K562 (cell line): Measurements from ENCODE around the gene RPRD1B. TPM values are rescaled to one million over a fixed set of nuclear protein-coding genes. Genes with fewer than 3 reads are reported as not detected.

Experiments used
- BRD9 ChIP-seq: fragments of 450-650 bp; IDR thresholded peaks from 2 replicates; pipeline ENCODE4 v1.6.1; 2018; ENCODE audit warnings: low read depth; ENCODE audit not compliant: partially characterized antibody
- CTBP1 ChIP-seq: fragments of 450-650 bp; IDR thresholded peaks from 2 replicates; pipeline ENCODE4 v1.6.1; 2016; ENCODE audit warnings: borderline replicate concordance
- DPF2 ChIP-seq: fragments of 450-650 bp; IDR thresholded peaks from 2 replicates; pipeline ENCODE4 v1.6.1; 2016
- E2F6 ChIP-seq, 2 experiments: IDR thresholded peaks; 2 replicates each; pipeline ENCODE4 v1.6.1; 2011; ENCODE audit warnings: borderline replicate concordance in 1 of 2, control low read depth in 1 of 2, low read depth in 1 of 2, low read length in 1 of 2, mild to moderate bottlenecking in 1 of 2, mixed read lengths in 1 of 2, moderate library complexity in 1 of 2; ENCODE audit not compliant: insufficient read depth in 1 of 2, insufficient read length in 1 of 2, poor library complexity in 1 of 2, severe bottlenecking in 1 of 2; ENCODE audit errors: extremely low read depth in 1 of 2
- E4F1 ChIP-seq: fragments of 250-450 bp; sonication (Bioruptor Pico); IDR thresholded peaks from 2 replicates; pipeline ENCODE4 v1.5.0; 2021; ENCODE audit warnings: mild to moderate bottlenecking, borderline replicate concordance
- ELF1 ChIP-seq: fragments of 200-800 bp; sonication (Bioruptor generic); IDR thresholded peaks from 2 replicates; pipeline ENCODE4 v1.6.1; 2016; ENCODE audit warnings: missing genetic modification characterization, missing compliant biosample characterization
- FOS ChIP-seq: IDR thresholded peaks from 3 replicates; pipeline ENCODE4 v1.6.1; 2011; ENCODE audit not compliant: insufficient read length; ENCODE audit errors: extremely low read depth
- FOXP4 ChIP-seq: sonication (generic); formaldehyde crosslinking; IDR thresholded peaks from 2 replicates; pipeline ENCODE4 v1.8.0; 2022; ENCODE audit warnings: mild to moderate bottlenecking, missing genetic modification reagents, borderline replicate concordance
- ILF3 ChIP-seq: fragments of 450-650 bp; IDR thresholded peaks from 2 replicates; pipeline ENCODE4 v1.6.1; 2018; ENCODE audit warnings: antibody characterized with exemption, mild to moderate bottlenecking, moderate library complexity, borderline replicate concordance
- IRF2 ChIP-seq: sonication (generic); formaldehyde crosslinking; IDR thresholded peaks from 2 replicates; pipeline ENCODE4 v1.8.1; 2022; ENCODE audit warnings: mild to moderate bottlenecking, missing genetic modification reagents
- KDM5B ChIP-seq: fragments of 200-600 bp; sonication (generic); IDR thresholded peaks from 2 replicates; pipeline ENCODE4 v1.6.1; 2012; ENCODE audit warnings: low read depth, mild to moderate bottlenecking, moderate library complexity, low read length, control low read depth, inconsistent platforms; ENCODE audit not compliant: insufficient replicate concordance
- L3MBTL2 ChIP-seq: fragments of 450-650 bp; IDR thresholded peaks from 2 replicates; pipeline ENCODE4 v1.6.1; 2016; ENCODE audit warnings: mild to moderate bottlenecking, moderate library complexity
- PHF21A ChIP-seq: fragments of 450-650 bp; IDR thresholded peaks from 2 replicates; pipeline ENCODE4 v1.6.1; 2017; ENCODE audit warnings: low read depth, borderline replicate concordance
- POLR3G ChIP-seq: IDR thresholded peaks from 2 replicates; pipeline ENCODE4 v1.6.1; 2011; ENCODE audit not compliant: insufficient read length, insufficient replicate concordance; ENCODE audit errors: extremely low read depth
- RBM15 ChIP-seq: fragments of 200-400 bp; formaldehyde crosslinking; IDR thresholded peaks from 2 replicates; pipeline ENCODE4 v1.6.1; 2018; ENCODE audit warnings: mild to moderate bottlenecking, low read length, moderate library complexity; ENCODE audit not compliant: insufficient read depth
- SNRNP70 ChIP-seq: fragments of 200-400 bp; formaldehyde crosslinking; optimal IDR thresholded peaks from 2 replicates; pipeline ENCODE3; 2017; ENCODE audit warnings: low read depth, low read length
- ZNF133 ChIP-seq: fragments of 250-450 bp; sonication (Bioruptor Pico); IDR thresholded peaks from 2 replicates; pipeline ENCODE4 v1.4.0; 2020; ENCODE audit warnings: mild to moderate bottlenecking
- ZNF589 ChIP-seq: fragments of 200-800 bp; sonication (Bioruptor generic); IDR thresholded peaks from 2 replicates; pipeline ENCODE4 v1.6.1; 2016; ENCODE audit warnings: low read depth, missing genetic modification characterization, missing compliant biosample characterization
- polyA plus RNA-seq, 8 experiments: library from polyadenylated mRNA; depleted of rRNA in 4 of 8; stranded (reverse) in 5 of 8; unstranded in 3 of 8; fragments of >200 nt; fragmentation: Nextera tagmentation in 2 of 8; fragmentation: Illumina TruSeq in 1 of 8; extraction: Ambion mirVana in 2 of 8; extraction: Trizol in 1 of 8; gene quantifications; 2 replicates each; pipeline versions ENCODE4 v1.2.1 to v1.2.3, GENCODE V29; 2011 to 2014; ENCODE audit warnings: inconsistent platforms in 1 of 8, missing spikeins in 1 of 8
- total RNA-seq, 7 experiments: library from RNA; depleted of rRNA in 6 of 7; stranded (reverse); fragments of >200 nt in 6 of 7; fragmentation: Illumina TruSeq in 2 of 7; extraction: Trizol in 2 of 7; gene quantifications; 2 replicates each; pipeline versions ENCODE4 v1.2.1 to v1.2.3, GENCODE V29; 2011 to 2021; ENCODE audit warnings: low replicate concordance in 1 of 7
- TF ChIP-seq, protein P1 (sequence below): fragments of 450-650 bp; IDR thresholded peaks from 2 replicates; pipeline ENCODE4 v1.6.1; 2016

The RPRD1B gene
- total and polyA plus RNA-seq, 9 of the 15 experiments (the other 6 are each of a cell fraction or from before 2014, with no cell fraction given) = 5.5 to 43.0 (median 24.4) TPM

- TF ChIP-seq E4F1 = no peak
- TF ChIP-seq L3MBTL2 = no peak
- no peak for TF ChIP-seq ILF3
- TF ChIP-seq RBM15 = no peak
- TF ChIP-seq DPF2 = peak; percentile 66; the same call in 1 of the 2 replicates
- no peak for TF ChIP-seq POLR3G
- no peak for TF ChIP-seq SNRNP70
- TF ChIP-seq IRF2 (CRISPR knock-in tag) = no peak
- TF ChIP-seq PHF21A = no peak
- no peak for TF ChIP-seq KDM5B
- TF ChIP-seq CTBP1 = peak; percentile 36; the same call in 1 of the 2 replicates
- peak; percentile 87; the same call in 1 of the 2 replicates for TF ChIP-seq ZNF589
- TF ChIP-seq, protein P1, sequence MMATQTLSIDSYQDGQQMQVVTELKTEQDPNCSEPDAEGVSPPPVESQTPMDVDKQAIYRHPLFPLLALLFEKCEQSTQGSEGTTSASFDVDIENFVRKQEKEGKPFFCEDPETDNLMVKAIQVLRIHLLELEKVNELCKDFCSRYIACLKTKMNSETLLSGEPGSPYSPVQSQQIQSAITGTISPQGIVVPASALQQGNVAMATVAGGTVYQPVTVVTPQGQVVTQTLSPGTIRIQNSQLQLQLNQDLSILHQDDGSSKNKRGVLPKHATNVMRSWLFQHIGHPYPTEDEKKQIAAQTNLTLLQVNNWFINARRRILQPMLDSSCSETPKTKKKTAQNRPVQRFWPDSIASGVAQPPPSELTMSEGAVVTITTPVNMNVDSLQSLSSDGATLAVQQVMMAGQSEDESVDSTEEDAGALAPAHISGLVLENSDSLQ = peak; percentile 80
- TF ChIP-seq FOXP4 = no peak
- TF ChIP-seq E2F6 (IDR thresholded peaks at IDR 0.05; ENCODE audit: borderline replicate concordance in 1 of 2, extremely low read depth in 1 of 2, insufficient read depth in 1 of 2, insufficient read length in 1 of 2, low read depth in 1 of 2, low read length in 1 of 2, poor library complexity in 1 of 2, severe bottlenecking in 1 of 2) = no peak
- no peak for TF ChIP-seq FOS
- TF ChIP-seq BRD9 = no peak
- TF ChIP-seq ELF1 (tag) = peak; percentile 51; the same call in 1 of the 2 replicates
- no peak for TF ChIP-seq ZNF133 (CRISPR knock-in tag)
Observed at GRCh38 chr20:38094373-38094891, 60.9 kb downstream of the RPRD1B start (continued).
